Superior temporal gyrus (tissue), 1 donor: ENCODE data around the gene RNF115.
A peak's percentile ranks its signal among the peaks of the same experiment; 100 is the strongest.
"Not testable (repeated sequence)": the region's sequence is repeated elsewhere in the genome, so short reads cannot be mapped to it uniquely, and the experiment has no call there.

Experiments used
- DNase-seq: peaks from one replicate; pipeline ENCODE4 v3.0.0-alpha.2; 2016; ENCODE audit errors: extremely low spot score

The RNF115 gene

DNA sequence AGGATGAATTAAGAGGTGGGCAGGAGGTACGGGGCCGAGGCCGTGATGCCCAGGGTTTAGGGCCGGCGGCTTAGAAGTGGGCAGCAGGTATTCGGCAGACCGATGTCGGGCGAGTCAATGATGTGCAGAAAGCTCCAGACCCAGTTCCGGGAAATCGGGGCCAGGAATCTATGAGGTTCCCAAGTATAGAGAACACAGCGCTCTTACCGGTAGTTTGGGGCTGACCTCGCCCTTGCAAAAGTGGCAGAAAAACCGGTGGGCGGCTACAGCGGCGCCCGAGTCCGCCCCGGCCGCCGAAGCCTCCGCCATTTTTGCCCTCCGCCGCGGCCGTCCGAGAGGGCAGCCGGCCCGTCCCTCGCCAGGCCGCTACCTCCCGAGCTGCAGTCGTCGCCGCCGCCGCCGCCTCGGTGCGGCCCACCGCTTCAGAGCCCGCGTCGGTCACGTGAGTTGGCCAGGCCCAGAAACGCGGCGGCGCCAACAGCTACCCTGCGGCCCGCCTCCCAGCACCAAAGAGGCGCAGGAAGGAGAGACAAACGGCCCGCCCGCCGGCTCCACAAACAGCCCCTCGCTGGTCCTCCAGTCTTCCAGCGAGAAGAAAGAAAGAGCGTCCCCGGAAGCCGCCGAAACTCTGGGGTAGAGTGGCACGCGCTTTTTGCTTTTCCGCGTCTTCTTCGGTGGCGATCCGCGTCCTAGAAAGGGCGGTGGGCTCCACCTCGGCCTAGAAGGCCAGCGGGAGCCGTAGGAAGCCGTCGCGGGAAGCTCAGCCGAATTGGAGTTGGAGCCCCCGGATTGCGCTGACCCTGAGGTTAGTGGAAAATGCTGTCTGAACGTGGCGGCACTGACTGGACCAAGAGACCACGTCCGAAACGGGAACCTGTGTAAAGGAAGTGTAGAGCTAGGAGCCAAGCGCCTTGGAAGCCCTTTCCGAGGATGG, at the start of gene RNF115, which contains the start of gene POLR3C:
Gene RNF115 (minus strand): TSS at position 531 of the 934 bp plus-strand sequence. CDS start 222 bp downstream, at position 309.
Gene POLR3C (plus strand): TSS at position 636 of the 934 bp plus-strand sequence. CDS start 1,577 bp downstream, outside the sequence.
- DNase-seq: peak; percentile 91

DNA sequence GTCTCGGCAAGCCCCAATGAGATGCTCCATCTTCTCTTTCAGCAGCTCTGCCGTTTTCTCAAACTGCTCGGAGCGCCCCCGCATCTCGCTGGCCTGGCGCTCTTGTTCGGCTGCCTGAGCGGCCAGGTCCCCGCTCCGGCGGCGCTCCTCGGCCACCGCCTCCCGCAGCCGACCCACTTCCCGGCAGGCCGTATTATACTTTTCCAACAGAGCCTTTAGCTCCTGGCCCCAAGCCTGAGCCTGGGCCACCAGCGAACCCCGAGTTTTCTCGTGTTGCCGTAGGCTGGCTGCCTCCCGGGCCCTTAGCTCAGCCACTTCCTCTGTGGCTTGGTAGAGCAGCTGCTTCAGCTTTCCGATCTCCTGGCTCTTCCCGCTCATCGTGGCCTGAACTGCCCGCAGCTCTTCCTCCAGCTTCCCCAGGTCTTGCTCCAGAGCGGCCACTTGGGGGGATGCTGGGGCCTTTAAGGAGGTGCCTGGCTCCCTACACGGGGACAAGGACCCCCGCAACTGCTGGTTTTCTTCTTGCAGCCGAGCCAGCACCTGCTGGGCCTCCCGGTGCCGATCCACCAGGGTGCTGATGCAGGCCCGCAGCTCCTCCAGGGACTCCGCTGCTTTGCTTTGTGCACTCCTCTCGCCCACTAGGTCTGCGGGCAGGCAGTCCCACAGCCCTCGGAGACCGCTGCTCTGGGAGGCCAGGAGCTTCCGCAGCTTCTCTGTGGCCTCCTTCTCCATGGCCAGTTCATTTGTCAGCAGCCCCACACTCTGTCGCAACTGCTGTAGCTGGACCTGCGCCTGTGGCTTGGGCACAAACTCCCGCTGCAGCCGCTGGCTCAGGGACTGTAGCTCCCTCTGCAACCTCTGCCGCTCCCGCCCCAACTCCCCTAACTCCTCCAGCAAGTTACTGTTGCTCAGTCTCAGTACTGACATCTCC, 48.4 kb upstream of the RNF115 start:
- DNase-seq: peak; percentile 43

DNA sequence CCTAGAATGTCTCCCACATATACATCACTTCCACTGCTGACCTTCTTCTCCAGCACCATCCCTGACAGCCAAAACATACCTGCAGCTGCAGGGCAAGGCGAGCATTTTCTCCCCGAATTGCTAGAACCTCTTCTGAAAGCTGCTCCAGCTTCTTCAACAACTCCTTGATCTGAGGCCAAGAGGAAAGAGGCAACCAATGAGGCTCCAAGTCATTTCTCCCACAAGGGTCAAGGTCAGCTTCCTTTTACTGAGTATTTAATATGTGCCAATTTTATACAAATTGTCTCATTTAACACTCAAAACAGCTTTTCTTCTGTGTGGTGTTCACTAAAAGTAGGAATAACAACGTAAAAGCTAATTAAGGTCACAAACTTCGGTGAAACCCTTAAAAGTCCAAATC, 44.3 kb upstream of the RNF115 start:
- no peak for DNase-seq

DNA sequence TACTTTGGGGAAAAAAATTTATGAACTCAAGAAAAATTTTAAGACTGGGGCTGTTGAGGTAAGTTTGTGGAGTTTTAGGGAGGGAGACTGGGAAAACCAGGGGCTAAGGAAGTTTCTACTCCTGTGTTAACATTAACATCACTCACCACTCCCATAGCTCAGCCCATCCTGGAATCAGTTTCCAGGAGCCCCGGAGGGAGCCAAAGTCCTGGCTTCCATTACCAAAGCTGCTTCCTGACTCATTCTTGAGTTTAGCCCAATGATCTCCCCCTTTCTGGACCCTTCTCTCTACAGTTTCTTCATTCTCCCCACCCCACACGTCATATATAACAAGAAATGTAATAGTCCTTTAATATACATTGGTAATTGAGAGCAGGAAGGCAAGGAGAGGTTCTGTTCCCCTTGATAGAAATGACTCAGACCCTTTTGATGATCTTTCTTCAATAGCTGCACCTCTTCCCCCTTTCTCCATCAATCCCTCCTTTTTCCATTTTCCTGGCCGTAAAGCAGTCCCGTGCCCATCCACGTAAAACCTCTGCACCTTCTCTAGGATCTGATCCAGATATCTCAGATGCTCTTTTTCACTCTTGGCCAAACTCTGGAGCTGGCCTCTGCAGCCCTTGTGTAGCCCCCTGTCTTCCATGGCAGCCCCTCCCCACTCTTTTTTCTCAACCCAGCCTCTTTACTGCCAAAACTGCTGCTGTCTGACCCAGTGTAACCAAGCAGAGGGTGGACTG, 39.6 kb upstream of the RNF115 start:
- no peak for DNase-seq

DNA sequence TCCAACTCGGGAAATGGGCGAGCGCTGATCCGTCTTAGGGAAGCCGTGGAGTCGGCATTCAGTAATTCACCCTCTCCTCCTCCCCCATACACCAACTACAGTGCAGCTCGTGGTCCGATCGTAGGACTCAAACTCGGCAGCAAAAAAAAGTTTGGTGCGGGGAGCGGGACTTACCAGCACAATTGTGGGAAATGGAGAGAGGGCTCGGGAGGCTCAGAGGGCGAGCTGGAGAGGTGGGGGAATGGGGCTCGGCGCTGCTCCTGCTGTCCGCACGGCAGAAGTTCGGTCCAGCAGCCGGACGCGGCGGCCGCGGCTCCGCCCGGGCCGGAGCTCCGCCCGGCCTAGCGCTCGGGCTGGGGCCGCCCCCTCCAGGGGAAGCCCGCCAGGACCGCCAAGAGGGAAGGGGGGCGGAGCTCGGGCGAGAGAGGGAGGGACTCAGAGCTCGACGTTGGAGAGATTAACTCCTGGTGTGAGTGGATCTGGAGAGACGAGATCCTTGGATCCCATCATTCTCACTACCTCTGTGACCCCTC, 35.7 kb upstream of the RNF115 start:
- DNase-seq: peak; percentile 85

DNA sequence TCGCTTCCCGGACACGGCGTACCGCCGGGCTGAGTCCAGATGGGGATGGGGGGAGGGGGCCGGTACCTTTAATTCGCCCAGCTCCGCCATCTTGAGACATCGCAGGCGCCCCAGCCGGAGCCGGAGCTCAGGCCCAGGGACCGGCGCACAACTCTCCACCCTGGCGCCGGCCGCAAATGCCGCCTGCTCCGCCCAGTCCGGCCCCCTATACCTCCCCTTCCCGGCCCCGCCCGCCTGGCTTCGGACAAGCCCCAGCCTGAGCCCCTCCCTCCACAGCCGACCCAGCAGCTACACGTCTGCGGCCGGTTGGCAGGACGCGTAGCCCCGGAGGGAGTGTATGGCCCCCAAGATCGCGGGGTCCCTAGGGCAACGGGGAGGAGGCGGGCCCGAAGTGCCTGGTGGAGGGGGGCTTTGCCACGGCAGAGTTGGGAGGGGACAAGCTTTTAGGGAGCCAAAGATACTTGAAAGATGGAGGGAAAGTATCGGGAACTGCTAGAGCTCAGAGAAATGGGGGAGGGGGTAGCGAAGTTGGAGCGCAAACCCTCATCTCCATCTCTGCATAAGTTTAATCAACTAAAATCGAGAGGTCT, 35.1 kb upstream of the RNF115 start, which contains the start of gene PIAS3:
Gene PIAS3 (minus strand): TSS at position 181 of the 590 bp plus-strand sequence. CDS start 91 bp downstream, at position 90.
- peak; percentile 83 for DNase-seq

DNA sequence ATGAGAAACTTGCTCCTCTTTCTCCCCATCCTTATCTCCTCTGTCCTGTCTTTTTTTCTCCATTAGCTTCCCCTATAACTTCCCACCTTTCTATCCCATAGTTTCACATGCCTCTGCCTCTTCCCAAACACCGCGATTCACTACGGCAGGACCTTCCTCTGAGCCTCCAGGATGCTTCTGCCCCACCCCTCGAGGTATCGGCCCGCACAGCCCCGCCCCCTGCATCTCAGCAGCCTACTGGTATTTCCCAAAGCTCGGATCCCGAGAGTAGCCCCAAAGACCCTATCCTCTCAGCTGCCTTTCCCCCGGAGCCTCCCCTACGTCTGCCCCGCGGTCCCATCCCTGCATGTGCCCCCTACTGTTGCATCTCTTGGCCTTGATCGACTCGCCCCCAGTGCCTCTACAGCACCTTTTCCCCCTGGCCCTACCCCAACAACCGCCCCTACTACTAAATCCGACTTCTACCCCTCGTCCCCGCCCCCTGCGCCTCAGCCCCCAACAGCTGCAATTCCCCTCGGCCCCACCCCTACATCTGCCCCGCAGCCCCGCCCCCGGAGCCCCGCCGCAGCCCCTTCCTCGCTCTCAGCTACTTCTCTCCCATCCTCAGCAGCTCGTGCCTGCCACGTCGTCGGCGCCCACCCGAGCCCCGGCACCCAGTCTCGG, 34.5 kb upstream of the RNF115 start:
- DNase-seq: no peak

DNA sequence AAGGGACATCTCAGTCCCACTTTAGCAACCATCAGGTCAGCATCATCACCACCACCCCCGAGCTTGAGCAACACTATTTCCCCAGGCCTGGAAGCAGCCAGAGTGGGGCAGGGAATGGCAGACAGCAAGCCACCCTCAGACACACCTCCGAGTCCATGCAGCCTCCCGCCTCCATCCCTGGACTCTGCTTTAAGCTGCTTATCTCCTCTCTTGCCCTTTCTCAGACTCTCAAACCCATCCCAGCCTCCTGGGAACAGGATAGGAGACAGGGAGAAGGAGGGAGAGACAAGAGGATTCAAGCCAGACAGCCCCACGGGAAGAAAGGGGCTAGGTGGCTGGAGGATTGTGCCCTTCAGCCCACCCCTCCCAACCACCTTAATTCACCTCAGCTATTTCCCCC, 33.3 kb upstream of the RNF115 start:
- DNase-seq: no peak

DNA sequence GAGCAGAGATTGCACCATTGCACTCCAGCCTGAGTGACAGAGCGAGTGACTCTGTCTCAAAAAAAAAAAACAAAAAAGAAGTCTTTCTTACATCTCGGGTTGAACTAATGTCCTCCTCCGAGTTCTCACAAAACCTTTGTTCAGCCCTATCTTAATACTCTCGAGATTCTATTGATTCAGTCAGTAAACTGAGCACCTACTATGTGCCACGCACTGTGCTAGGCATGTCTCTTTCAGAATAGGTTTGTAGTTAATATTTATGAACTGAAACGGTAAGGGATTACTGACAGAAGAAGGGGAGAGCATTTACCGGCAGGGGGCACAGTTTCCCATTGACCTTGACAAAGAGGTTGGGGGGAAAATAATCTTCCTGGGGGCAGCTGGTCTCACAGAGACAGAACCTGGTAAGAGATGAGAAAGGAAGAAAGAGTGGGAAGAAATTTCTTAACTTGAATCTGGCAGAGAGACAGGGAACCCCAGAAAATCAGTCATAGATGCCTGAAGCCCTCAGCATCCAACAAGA, 31.6 kb upstream of the RNF115 start:
- DNase-seq: no peak

DNA sequence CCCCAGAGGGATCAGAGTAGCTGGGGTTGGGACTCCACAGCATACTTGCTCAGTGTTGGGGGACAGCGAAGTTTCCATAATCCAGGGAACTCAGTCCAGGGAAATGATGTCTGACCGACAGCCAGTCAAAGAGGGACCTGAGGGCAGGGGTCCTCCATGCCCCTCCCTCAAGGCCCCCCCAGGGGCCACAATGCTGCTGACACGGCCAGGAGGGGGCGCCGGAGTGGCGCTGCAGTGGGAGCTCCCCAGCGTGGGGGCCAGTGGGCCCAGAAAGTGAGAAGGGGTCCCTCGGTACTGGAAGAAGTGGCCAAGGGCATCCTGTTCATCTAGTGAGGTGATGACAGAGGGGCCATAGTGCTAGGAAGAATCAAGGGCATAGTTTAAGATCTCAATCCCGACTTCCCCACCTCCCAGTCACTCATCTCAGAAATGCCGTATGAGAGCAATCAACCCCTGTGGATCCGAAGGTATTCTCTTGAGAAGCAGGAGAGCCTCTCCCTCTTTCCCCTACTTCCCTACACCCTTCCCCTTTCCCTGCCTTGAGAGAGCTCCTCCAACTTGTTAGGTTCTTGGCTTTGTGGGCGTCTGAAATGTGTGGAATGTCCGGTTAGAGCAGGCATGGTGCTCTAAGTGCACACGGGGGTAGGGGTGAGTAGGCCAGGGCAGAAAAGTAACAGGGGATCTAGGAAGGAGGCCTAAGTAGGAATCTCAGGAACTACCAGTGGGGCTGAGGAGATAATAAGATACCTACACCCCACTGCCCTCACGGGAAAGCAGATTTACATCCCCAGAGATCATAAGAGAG, 25.7 kb upstream of the RNF115 start:
- no peak for DNase-seq

DNA sequence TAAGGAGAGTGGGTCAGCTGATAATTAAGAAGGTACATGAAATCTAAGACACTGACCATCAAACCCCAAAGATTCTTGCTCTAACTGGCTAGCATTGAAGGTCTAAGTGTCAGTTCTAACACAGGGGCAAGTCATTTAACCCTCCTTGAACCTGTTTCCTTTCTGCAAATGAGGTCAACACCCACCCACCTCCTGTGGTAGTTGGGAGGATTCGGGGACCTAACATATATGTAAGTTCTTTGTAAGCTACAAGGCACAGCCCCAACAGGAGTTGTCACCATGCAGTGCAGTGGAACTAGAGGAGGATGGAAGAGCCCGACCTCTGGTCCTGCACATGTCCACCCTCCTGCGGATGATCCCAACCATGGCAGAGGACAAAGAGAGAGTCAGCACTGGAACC, 23.9 kb upstream of the RNF115 start:
- DNase-seq: no peak

DNA sequence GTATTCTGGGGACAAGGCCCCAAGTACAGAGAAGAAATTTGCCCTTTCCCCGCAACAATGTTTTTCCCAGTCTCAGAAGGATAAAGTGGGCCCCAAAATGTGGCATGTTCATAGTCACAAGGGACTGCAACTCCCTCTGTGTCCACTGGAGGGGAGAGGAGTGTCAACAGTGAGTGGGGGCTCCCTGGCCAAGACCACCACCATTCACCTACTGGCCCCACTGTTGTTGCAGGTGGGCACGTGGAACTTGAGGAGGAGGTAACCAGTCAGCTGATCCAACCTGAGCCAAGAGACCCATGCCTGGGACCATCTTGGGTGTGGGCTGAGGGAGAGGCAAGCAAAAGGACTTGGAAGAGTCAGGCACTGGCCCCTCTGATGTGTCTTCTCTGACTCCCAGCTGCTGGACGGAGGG, 22.3 kb upstream of the RNF115 start:
- DNase-seq: no peak

DNA sequence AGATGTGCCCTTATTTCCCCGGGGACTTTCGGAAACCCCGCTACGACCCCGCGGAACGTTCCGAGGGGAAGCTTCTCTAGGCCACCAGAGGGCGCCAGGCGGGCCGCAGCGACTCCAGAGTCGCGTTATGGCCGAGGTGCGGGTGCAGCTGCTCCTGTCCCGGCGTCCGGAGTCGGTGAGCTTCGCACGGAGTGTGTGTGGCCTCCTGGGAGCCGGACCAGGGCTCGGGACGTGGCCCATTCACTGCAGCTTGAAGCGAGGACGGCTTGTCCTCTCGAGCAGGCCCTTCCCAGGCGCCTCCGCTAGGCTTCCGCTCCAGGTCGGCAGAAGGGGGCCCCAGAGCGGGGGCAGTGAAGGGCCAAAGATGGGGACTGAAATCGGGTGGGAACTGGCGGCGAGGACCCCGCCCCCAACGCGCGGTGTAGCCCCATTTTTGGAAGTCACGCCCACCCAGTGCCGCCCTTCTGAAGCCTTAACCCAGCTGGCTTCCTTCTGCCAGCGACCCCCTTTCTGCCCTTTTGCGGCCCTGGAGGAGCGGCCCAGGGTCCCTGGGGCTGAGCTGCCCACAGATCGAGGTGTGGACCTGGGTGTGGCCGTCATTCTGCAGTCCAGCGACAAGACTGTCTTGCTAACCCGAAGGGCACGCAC, 21.7 kb upstream of the RNF115 start, which contains the start of gene NUDT17:
Gene NUDT17 (plus strand): TSS at position 117 of the 648 bp plus-strand sequence. CDS start 11 bp downstream, at position 128.
- peak; percentile 72 for DNase-seq

DNA sequence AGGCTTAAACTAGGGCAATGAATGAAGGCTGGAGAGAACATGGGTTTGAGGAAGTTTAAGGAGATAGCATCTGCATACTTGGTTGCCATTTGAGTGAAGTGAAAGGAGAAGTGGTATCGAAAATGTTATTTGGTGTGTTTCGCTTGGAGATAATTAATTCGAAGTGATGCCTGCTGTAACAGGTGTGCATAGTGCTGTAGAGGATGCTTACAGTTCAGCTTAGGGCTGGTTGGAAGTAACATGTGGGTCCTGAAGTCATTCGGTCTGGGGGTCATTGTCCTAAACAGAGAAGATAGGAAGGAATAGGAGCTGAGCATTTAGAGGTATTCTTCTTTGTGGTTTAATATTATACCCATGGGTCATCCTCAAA, 21.2 kb upstream of the RNF115 start:
- DNase-seq: no peak

DNA sequence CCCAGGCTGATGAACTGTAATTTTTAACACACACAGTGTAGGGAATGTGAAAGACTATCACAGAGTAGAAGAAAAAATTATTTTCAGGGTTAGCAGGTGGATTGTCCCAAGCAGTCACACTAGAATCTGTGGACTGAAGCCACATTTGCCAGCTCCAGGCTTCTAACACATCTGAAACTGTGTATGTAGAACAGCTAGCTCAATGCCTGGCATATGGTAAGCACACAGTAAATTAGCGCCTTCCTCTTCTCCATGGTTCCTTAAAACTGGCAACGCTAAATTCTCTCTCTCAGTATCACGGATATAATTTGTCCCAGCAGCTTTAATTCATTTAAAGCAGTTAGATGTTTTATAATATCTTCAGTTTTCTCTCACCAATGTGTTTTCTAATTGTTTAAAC, 19.1 kb upstream of the RNF115 start:
- no peak for DNase-seq

DNA sequence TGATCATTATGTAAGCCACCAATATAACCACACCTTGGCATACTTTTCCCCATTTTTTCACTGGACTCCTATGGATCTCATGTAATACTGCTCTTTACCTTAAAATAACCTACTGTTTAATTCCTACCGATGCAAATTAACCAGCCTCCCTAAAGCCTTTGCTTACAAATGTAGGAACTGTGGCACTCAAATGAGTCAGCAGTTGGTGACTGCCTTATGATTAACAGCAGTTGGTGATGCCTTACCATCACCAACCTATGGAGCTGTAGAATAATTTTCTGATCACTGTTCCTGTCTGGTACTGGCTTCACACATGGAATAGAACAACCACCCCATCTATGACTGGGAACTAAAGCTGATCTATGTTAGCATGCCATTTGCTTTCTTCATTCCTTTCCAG, 13.8 kb upstream of the RNF115 start:
- no peak for DNase-seq

DNA sequence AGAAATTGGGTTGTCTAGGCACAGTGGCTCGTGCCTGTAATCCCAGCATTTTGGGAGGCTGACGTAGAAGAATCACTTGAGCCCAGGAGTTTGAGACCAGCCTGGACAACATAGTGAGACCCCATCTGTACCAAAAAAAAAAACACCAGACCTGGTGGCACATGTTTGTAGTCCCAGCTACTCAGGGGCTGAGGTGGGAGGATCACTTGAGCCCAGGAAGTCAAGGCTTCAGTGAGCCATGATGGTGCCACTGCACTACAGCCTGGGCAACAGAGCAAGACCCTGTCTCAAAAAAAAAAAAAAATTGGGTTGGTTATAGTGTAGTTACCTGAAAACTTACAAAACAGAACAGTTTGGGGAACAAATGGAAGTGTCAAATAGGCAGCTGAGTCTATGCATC, 6.9 kb upstream of the RNF115 start:
- not testable (repeated sequence) for DNase-seq

DNA sequence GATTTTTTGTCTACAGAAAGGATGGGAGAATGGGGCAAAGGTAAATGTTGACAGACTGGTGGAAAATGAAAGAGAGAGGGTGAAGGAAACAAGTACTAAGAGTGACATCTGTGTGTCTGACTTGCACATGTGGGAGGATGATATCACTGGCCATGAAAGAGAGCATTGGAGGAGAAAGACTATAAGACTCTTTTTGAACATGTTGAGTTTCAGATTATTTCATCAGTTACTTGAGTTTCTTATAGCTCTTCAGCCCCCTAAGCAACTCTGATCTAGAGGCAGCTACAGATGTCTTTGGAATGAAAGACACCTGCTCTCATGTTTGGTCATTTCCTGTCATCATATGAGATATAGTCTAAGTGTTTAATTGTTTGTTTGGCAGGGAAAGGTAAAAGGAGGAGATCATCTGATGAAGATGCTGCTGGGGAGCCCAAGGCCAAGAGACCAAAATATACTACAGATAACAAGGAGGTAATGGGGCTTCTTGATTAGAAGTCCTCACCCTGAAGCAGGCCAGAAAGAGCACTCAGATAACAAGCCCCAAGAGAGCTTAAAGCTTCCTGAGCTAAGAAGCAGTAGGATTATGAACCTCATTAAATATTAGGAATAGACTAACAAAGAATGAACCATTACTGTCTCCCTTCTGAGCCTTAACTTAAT, 4.6 kb upstream of the RNF115 start:
- DNase-seq: no peak
